ENCODE results near the gene BOD1L1.

- TF ChIP-seq ZBTB17 (tag by site-specific recombination; IDR thresholded peaks at IDR 0.05), result no peak
- TF ChIP-seq CTCF (tag by site-specific recombination; IDR thresholded peaks at IDR 0.05), result no peak
- no peak for TF ChIP-seq SETDB1 (IDR thresholded peaks at IDR 0.05; ENCODE audit: insufficient read length, low read length)
- TF ChIP-seq WT1 (tag by site-specific recombination; IDR thresholded peaks at IDR 0.05), result no peak
- no peak for TF ChIP-seq ZBTB26 (tag by site-specific recombination; optimal IDR thresholded peaks at IDR 0.05)
- TF ChIP-seq ZBTB10 (tag by site-specific recombination; IDR thresholded peaks at IDR 0.05), result no peak
- no peak for TF ChIP-seq MYNN (tag by site-specific recombination; IDR thresholded peaks at IDR 0.05; ENCODE audit: borderline replicate concordance)
Measured at GRCh38 chr4:13561673-13562072, 65.9 kb downstream of the BOD1L1 start.
